ENCODE results near the gene DCST1. TPM values are rescaled to one million over a fixed set of nuclear protein-coding genes. Genes with fewer than 3 reads are reported as not detected.

The DCST1 gene
- total RNA-seq, 1 donor from 2014 or later, result not detected

DNA sequence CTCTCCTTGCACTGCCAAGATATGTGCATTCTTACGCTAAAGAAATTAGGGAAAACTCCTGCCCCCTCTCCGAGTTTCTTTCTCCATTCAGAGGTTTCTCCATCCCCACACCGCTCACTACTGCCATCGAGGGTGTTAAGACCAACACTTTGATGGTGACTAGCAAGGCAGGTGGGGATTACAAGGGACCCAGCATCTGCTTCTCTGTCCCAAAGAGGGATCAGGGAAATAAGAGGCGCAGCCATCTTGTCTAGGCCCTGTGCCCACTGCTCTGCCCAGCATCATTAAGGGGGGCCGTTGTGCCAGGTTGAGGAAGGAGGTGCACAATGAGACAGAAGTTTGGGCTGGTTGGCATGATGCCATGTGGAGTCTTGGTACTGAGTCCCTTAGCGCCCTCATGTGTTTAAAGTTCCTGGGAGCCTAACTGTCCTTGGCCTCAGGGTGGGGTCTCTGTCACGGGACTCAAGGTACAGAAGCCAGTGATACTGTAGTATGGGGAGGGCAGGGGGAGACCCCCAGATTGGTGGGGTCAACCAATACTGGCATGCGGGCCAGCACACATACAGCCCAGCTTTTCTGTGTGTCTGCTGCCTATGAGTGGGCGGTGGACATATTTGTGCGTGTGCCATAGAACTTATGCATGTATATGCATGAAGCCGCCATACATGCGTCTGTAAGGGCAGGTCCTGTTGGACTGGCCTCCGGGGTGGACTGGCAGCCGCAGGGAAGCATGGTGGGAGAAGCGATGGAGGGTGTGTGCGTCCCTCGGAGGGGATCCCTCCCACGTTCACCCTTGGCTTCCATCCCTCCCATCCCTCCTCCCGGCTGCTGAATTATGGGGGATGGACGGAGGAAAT lies 50.5 kb downstream of the DCST1 start:
- DNase-seq (ENCODE audit: low spot score), result no peak

- peak; percentile 98 for DNase-seq (ENCODE audit: low spot score)
Observed at GRCh38 chr1:155084722-155085503, 51.3 kb downstream of the DCST1 start.

- DNase-seq (ENCODE audit: low spot score), result no peak
Observed at GRCh38 chr1:155085504-155086127, 52.0 kb downstream of the DCST1 start.

DNA sequence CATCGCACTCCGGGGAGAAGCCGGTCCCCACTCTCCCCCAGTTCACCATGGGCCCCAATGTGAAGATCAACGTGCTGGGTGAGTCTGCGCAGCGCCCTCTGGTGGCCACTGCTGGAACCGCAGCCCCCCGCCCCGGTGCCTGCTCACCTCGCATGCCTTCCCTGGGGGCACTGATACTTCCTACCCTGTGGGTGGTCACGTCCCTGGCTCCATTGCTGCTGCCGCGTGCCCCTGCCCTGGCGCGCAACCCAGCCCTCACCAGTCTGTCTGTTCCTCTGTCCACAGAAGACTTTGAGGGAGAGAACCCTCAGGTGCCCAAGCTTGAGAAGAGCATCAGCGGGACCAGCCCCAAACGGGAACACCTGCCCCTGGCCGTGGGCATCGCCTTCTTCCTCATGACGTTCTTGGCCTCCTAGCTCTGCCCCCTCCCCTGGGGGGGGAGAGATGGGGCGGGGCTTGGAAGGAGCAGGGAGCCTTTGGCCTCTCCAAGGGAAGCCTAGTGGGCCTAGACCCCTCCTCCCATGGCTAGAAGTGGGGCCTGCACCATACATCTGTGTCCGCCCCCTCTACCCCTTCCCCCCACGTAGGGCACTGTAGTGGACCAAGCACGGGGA lies 52.6 kb downstream of the DCST1 start:
- DNase-seq (ENCODE audit: low spot score), result no peak

- no peak for DNase-seq (ENCODE audit: low spot score)
Observed at GRCh38 chr1:155086856-155087535, 53.4 kb downstream of the DCST1 start.

DNA sequence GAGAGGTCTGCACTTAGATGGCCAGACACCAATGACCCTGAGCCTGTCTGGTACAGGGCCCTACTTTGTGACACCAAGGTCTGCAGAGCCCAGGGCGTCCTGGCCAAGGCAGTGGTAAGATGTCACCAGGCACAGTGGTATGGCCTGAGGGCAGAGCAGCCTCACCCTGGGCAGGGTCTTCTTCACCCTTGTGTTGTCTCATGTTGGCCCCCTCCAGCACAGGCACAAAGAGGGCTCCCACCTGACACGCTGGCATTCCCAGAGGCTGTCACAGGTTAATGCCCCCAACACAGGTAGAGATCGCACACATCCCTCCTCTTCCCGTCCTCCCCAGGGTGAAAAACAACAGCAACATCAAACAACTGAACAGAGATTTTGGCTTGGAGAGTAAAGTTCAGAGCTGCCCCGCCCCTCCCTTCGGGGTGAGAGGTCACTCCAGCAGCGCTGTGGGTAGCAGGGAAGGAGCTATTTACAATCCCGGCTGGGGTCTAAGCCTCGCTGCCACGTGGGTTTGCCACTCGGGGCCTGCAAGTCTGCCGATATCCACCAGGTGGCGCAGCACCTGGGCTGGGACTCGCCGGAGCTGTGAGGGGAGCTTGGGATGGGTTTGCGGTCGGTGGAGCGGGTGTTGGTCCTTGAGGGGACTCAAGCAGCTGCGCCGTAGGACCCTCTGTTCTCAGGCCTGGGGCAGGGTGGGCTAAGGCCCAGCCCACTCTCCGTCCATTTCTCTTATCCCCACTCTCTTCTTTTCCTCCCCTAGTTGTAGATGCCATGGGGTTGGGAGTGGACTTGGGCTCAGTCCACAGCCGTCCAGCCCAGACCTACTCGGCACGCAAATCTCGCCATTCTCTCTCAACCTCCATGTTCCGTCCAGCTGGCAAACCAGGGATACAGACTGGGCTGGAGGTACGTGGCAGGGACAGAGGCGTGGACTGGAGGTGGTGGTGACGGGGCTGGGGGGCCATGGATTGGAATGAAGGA lies 57.7 kb downstream of the DCST1 start:
- DNase-seq (ENCODE audit: low spot score), result no peak

DNA sequence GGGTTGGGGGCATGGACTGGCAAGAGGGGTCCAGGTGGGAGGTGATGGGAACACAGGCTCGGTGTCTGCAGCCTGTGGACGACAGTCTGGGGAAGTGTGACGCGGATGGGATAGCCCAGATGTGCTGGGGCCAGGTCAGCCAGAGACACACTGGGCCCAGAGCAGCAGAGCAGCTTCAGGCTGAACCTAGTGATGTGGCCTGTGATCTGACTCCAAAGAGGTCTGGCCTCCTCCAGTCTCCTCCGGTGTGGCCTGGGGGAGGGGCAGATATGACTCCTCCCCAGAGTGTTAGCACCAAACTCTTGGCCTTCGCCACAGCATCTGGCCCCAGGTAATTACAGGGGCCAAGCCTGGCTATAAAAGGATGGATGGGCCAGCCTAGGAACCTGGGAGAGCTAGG lies 58.5 kb downstream of the DCST1 start:
- DNase-seq (ENCODE audit: low spot score), result no peak

GRCh38 chr1:155092641-155093040 lies 59.0 kb downstream of the DCST1 start:
- no peak for DNase-seq (ENCODE audit: low spot score)

DNA sequence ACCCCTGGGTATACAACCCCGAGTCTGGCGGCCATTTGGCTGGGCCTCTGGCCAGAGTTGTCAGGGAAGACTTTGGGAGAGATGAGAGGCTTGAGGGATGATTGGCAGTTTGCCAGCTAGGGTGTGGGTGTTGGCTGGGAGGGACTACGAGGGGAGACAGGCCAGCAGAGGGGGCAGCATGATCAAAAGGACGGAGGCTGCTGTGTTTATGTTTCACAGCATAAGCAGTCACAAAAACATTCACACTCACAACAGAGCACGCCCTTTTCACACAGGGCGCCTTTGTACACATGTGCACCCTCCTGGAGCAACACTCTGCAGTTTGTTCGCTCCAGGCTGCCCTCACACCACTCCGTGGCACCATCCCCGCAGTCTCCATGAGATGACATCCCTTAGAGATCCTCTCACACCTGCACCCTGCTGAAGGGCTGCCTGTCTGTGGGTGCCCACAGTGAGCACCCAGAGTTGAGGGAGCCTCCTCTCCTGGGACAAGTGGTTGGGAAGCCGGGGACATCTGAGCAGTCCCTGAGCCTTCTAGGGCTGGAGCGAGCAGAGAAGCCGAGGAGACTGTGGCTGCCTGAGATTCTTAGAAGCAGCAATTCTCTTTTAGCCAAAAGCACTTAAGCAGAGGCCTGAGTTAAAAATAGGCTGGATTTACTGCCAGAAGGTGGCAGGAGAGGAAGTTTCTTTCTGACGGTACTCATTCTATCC lies 60.4 kb downstream of the DCST1 start:
- DNase-seq (ENCODE audit: low spot score), result no peak

DNA sequence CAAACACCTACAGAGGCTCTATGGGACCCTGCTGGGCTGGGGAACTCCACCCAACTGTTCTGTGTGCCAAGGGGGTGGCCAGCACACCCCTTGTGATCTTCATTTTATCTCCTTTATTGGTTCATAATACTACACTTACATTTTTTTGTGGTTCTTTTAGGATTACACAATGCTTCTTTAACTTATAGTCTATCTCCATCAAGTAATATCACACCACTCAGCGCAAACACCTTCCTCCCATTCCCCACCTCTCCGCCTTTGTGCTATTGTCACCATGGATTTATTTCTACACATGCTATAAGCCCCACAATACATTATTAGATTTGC lies 61.0 kb downstream of the DCST1 start:
- no peak for DNase-seq (ENCODE audit: low spot score)

- no peak for DNase-seq (ENCODE audit: low spot score)
Observed at GRCh38 chr1:155099331-155099730, 65.7 kb downstream of the DCST1 start.

Other genes starting within 250 kb of the DCST1 start
- gene KCNN3, start 163.5 kb upstream of the DCST1 start, total RNA-seq, result 0.96 TPM
- 31.2 TPM for gene PMVK, start 97.1 kb upstream of the DCST1 start, total RNA-seq
- gene PBXIP1, start 77.7 kb upstream of the DCST1 start, total RNA-seq, result 43.5 TPM
- gene PYGO2, start 72.0 kb upstream of the DCST1 start, total RNA-seq, result 22.2 TPM
- 199 TPM for gene SHC1, start 63.1 kb upstream of the DCST1 start, total RNA-seq
- 41.2 TPM for gene CKS1B, start 59.1 kb upstream of the DCST1 start, total RNA-seq
- 43.7 TPM for gene FLAD1, start 50.5 kb upstream of the DCST1 start, total RNA-seq
- gene LENEP, start 40.2 kb upstream of the DCST1 start, total RNA-seq, result not detected
- gene ZBTB7B, start 31.0 kb upstream of the DCST1 start, total RNA-seq, result 80.4 TPM
- 0.87 TPM for gene DCST2, start within 50 bp of the DCST1 start, total RNA-seq
- 176 TPM for gene ADAM15, start 17.5 kb downstream of the DCST1 start, total RNA-seq
- 3.1 TPM for gene EFNA4, start 29.9 kb downstream of the DCST1 start, total RNA-seq
- gene EFNA3, start 45.0 kb downstream of the DCST1 start, total RNA-seq, result 0.58 TPM
- gene EFNA1, start 94.1 kb downstream of the DCST1 start, total RNA-seq, result 17.8 TPM
- 30.2 TPM for gene SLC50A1, start 102.0 kb downstream of the DCST1 start, total RNA-seq
- gene DPM3, start 106.7 kb downstream of the DCST1 start, total RNA-seq, result 76.2 TPM
- gene KRTCAP2, start 139.5 kb downstream of the DCST1 start, total RNA-seq, result 155 TPM
- gene TRIM46, start 140.0 kb downstream of the DCST1 start, total RNA-seq, result 0.22 TPM
- 17.9 TPM for gene THBS3, start 174.1 kb downstream of the DCST1 start, total RNA-seq
- gene MTX1, start 174.9 kb downstream of the DCST1 start, total RNA-seq, result 40.0 TPM
- gene ENTREP3, start 221.7 kb downstream of the DCST1 start, total RNA-seq, result 25.2 TPM
- gene SCAMP3, start 228.5 kb downstream of the DCST1 start, total RNA-seq, result 69.7 TPM
- 34.7 TPM for gene CLK2, start 239.7 kb downstream of the DCST1 start, total RNA-seq
- 3.3 TPM for gene HCN3, start 243.6 kb downstream of the DCST1 start, total RNA-seq